NCI-H2029 treated with DMSO at 0.1 percent for 48 hours (cell line): ENCODE results near the gene FAM118A.

Experiments
- DNase-seq: peaks from one replicate; lab custom pipeline; 2025; lab: John Stamatoyannopoulos, UW

The FAM118A gene

GRCh38 chr22:45376703-45377102, 67.0 kb downstream of the FAM118A start:
- no peak for DNase-seq

DNA sequence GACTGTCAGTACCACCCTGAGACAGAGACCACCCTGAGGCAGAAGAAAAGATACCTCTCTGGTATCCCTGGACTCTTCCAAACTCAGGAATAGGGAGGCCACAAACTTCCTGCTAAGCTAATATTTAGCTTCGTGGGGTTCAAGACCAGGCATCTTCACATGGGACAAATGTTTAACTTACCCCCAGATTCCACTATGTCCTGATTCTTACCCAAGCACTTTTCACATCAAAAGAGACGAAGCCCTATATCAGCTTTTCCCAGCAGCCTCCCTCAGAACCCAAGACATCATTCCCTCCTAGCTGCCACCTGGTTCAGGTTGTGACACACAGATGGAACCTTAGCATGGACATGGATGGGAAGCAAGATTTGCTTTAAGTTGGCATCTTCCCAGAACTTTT, 71.6 kb downstream of the FAM118A start:
- no peak for DNase-seq

DNA sequence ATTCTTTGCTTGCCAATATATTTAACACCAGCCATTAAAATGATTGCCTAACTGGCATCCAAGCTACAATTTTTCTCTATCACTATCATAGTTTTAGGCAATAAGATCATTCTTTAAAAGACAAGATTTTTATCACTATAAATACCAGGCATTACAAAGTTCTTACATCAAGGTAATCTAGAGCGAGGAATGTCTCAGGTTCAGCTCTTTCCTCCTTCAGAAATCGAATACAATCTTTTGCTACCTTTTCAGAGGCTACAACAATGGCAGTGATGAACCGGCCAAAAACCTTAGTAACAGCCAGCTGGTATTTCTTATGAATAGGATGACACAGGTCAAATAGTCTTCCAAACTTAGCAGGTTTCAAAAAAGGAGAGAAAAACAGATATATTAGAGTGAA, 79.8 kb downstream of the FAM118A start:
- no peak for DNase-seq
